Esophagus mucosa (tissue), 1 donor: ENCODE results near the gene LBP. TPM values are rescaled to one million over a fixed set of nuclear protein-coding genes. Genes with fewer than 3 reads are reported as not detected.
"Not testable (repeated sequence)": the region's sequence is repeated elsewhere in the genome, so short reads cannot be mapped to it uniquely, and the experiment has no call there.

Experiments used
- ATAC-seq: fragments of 200-7000 bp; cut with Tn5 transposase; one replicate; pipeline ENCODE4 v1.9.1; 2020
- total RNA-seq: library from RNA; stranded (reverse); gene quantifications from one replicate; pipeline ENCODE4 v1.2.4, GENCODE V29; 2023
- donor health status: DM: yes; HTN: yes; CAD: no.

The LBP gene
- total RNA-seq, 1 donor from 2014 or later: 0.12 TPM

- no peak for ATAC-seq
These were observed 4.8 kb downstream of the LBP start for GRCh38 chr20:38350879-38351775.

- ATAC-seq: no peak
These were observed 7.0 kb downstream of the LBP start for GRCh38 chr20:38353316-38353715.

- no peak for ATAC-seq
These were observed 7.9 kb downstream of the LBP start for GRCh38 chr20:38354227-38354626.

GRCh38 chr20:38355161-38356012 is 9.1 kb downstream of the LBP start:
- no peak for ATAC-seq

GRCh38 chr20:38357653-38358207 is 11.4 kb downstream of the LBP start:
- ATAC-seq: no peak

- ATAC-seq: no peak
These were observed 12.3 kb downstream of the LBP start for GRCh38 chr20:38358556-38358955.

- ATAC-seq: no peak
These were observed 16.9 kb downstream of the LBP start for GRCh38 chr20:38363004-38363747.

- ATAC-seq: peak; percentile 25
These were observed 23.1 kb downstream of the LBP start for GRCh38 chr20:38369389-38369788.

GRCh38 chr20:38372806-38373205 is 26.5 kb downstream of the LBP start:
- ATAC-seq: no peak

- ATAC-seq: no peak
These were observed 27.1 kb downstream of the LBP start for GRCh38 chr20:38373231-38373867.

GRCh38 chr20:38373898-38374297 is 27.6 kb downstream of the LBP start:
- ATAC-seq: no peak

- no peak for ATAC-seq
These were observed 30.9 kb downstream of the LBP start for GRCh38 chr20:38377039-38377685.

- ATAC-seq: not testable (repeated sequence)
These were observed 31.6 kb downstream of the LBP start for GRCh38 chr20:38377838-38378237.

GRCh38 chr20:38383147-38383546 is 36.9 kb downstream of the LBP start:
- no peak for ATAC-seq

GRCh38 chr20:38386004-38386403 is 39.7 kb downstream of the LBP start:
- ATAC-seq: no peak

GRCh38 chr20:38386851-38387250 is 40.6 kb downstream of the LBP start:
- ATAC-seq: no peak

- ATAC-seq: no peak
These were observed 41.7 kb downstream of the LBP start for GRCh38 chr20:38387953-38388352.

GRCh38 chr20:38392356-38392755 is 46.1 kb downstream of the LBP start:
- no peak for ATAC-seq

- ATAC-seq: no peak
These were observed 47.0 kb downstream of the LBP start for GRCh38 chr20:38393259-38393658.

GRCh38 chr20:38395165-38395564 is 48.9 kb downstream of the LBP start:
- ATAC-seq: no peak

- ATAC-seq: not testable (repeated sequence)
These were observed 49.6 kb downstream of the LBP start for GRCh38 chr20:38395751-38396395.
